Heart right ventricle (tissue), 16 donors: ENCODE measurements around the gene CREB5. TPM values are rescaled to one million over a fixed set of nuclear protein-coding genes. Genes with fewer than 3 reads are reported as not detected.

Experiments used
- ATAC-seq, 8 donors: fragments of 200-7000 bp; cut with Tn5 transposase; one replicate each; pipeline ENCODE4 v1.9.1; 2020; ENCODE audit warnings: mild to moderate bottlenecking in 8 of 8, moderate library complexity in 8 of 8, moderate number of reproducible peaks in 1 of 8
- DNase-seq, 2 donors: peaks; one replicate each; pipeline ENCODE4 v3.0.0-alpha.2; 2020
- H3K27ac ChIP-seq, 10 donors: fragments of 200-600 bp; sonication (generic) in 2 of 10; one replicate each; pipeline versions ENCODE4 v1.5.0 to v1.8.0; 2020 to 2022; ENCODE audit warnings: mild to moderate bottlenecking in 3 of 10
- H3K27me3 ChIP-seq, 7 donors: fragments of 200-600 bp; one replicate each; pipeline ENCODE4 v1.8.0; 2021 to 2022; ENCODE audit warnings: mild to moderate bottlenecking in 2 of 7
- H3K36me3 ChIP-seq, 9 donors: fragments of 200-600 bp; sonication (generic) in 1 of 9; one replicate each; pipeline versions ENCODE4 v1.5.0 to v1.8.0; 2020 to 2022; ENCODE audit warnings: mild to moderate bottlenecking in 2 of 9
- H3K4me1 ChIP-seq, 9 donors: fragments of 200-600 bp; sonication (generic) in 1 of 9; one replicate each; pipeline versions ENCODE4 v1.5.0 to v1.8.0; 2020 to 2022; ENCODE audit warnings: mild to moderate bottlenecking in 4 of 9
- H3K4me3 ChIP-seq, 10 donors: fragments of 200-600 bp; sonication (generic) in 2 of 10; one replicate each; pipeline versions ENCODE4 v1.5.0 to v1.8.0; 2020 to 2022; ENCODE audit warnings: mild to moderate bottlenecking in 7 of 10, moderate library complexity in 2 of 10
- H3K9me3 ChIP-seq, 11 donors: fragments of 200-600 bp in 10 of 11; sonication (generic) in 2 of 11; one replicate each; pipeline versions ENCODE4 v1.5.0 to v1.8.0; 2013 to 2022; ENCODE audit warnings: mild to moderate bottlenecking in 2 of 11, control low read depth in 1 of 11, moderate library complexity in 1 of 11
- WGBS, 2 donors: extraction: QIAGEN DNeasy Blood & Tissue Kit; methylation state at CpG; one replicate each; pipeline ENCODE4 v1.1.7; 2013; ENCODE audit warnings: inconsistent platforms in 1 of 2; 5-methylcytosine and 5-hydroxymethylcytosine counted together
- intact Hi-C, 10 donors: fragments of 100-400 bp; cut with DNase I; formaldehyde crosslinking; loops; one replicate each; pipeline versions ENCODE4 v1.11.1 to v1.14.2; 2022
- long read RNA-seq, 3 donors: library from polyadenylated mRNA; unstranded; transcript quantifications; one replicate each; pipeline ENCODE4 v2.0.0, GENCODE V29; 2020 to 2021
- polyA plus RNA-seq, 2 donors: library from polyadenylated mRNA; stranded (reverse); fragments of 200-250 nt; gene quantifications; one replicate each; pipeline ENCODE4 v1.2.3, GENCODE V29; 2013
- total RNA-seq, 10 donors: library from RNA; stranded (reverse); fragmentation: NEBNext Ultra II Directional in 3 of 10; extraction: Animal tissue kit (Norgen Biotek cat#: 25700) in 3 of 10; gene quantifications; one replicate each; pipeline versions ENCODE4 v1.2.1 to v1.2.4, GENCODE V29; 2021 to 2023
- TF ChIP-seq, protein P1 (sequence below), 9 donors: fragments of 200-600 bp; sonication (generic) in 2 of 9; IDR thresholded peaks; one replicate each; pipeline versions ENCODE4 v1.5.0 to v1.8.0; 2021 to 2022; ENCODE audit warnings: antibody characterized with exemption in 9 of 9, mild to moderate bottlenecking in 5 of 9, moderate library complexity in 1 of 9
- donor health status: Arrhythmogenic right ventricular cardiomyopathy.
- donor health status: ischemic (EF 13 %, LVEDD 7.1; RV severe dilation, severe dysfunction).
- donor health status: healthy with polysubstance abuse.
- donor health status: DM: no; HTN: yes; CAD: no.
- donor health status: DM: no; HTN: no; CAD: no.
- donor health status: ischemic (EF 25% LVEDD 6.9; RV normal size, moderate dysfunction).
- donor health status: ischemic (EF 25% LVEDD 5.7; RV mildly dilated, moderate dysfunction).
- donor health status: healthy.
- donor health status: DM: yes; HTN: yes; CAD: no.
- donor health status: Ischemic cardiomyopathy.
- donor health status: ischemic (EF 35%, LVEDD 5.7; RV mildly dilated, moderate dysfunction).
- donor health status: nonischemic (EF 11% LVEDD 7.7; RV severe dilation, severe dysfunction).
- donor health status: DM: yes; HTN: yes; CAD: no.
- donor health status: PGD.
- donor health status: ischemic (EF 29% LVEDD 5.4; RV normal size, mild dysfunction).
- donor health status: nonischemic (EF 23%, LVEDD 6.1; RV moderate dilation, normal function).

CREB5 gene, protein sequence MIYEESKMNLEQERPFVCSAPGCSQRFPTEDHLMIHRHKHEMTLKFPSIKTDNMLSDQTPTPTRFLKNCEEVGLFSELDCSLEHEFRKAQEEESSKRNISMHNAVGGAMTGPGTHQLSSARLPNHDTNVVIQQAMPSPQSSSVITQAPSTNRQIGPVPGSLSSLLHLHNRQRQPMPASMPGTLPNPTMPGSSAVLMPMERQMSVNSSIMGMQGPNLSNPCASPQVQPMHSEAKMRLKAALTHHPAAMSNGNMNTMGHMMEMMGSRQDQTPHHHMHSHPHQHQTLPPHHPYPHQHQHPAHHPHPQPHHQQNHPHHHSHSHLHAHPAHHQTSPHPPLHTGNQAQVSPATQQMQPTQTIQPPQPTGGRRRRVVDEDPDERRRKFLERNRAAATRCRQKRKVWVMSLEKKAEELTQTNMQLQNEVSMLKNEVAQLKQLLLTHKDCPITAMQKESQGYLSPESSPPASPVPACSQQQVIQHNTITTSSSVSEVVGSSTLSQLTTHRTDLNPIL
- total RNA-seq (100 to 1,000 TPM in 1 of 10 donors, 10 to 100 TPM in 6, 1 to 10 TPM in 3; 4.7 to 170 (median 21.9) TPM), polyA plus RNA-seq (10 to 100 TPM; 12.9 to 16.7 TPM)
- long read RNA-seq, donor 1, partial matches to known transcripts, result 0 of 1 reads
- long read RNA-seq, donor 1, other reads (novel, unspliced or antisense), result 1 of 1 reads
- long read RNA-seq, donor 2, partial matches to known transcripts, result 1 of 5 reads
- long read RNA-seq, donor 2, other reads (novel, unspliced or antisense), result 3 of 5 reads
- long read RNA-seq, donor 3, partial matches to known transcripts, result 0 of 3 reads
- long read RNA-seq, donor 3, other reads (novel, unspliced or antisense), result 3 of 3 reads

DNA sequence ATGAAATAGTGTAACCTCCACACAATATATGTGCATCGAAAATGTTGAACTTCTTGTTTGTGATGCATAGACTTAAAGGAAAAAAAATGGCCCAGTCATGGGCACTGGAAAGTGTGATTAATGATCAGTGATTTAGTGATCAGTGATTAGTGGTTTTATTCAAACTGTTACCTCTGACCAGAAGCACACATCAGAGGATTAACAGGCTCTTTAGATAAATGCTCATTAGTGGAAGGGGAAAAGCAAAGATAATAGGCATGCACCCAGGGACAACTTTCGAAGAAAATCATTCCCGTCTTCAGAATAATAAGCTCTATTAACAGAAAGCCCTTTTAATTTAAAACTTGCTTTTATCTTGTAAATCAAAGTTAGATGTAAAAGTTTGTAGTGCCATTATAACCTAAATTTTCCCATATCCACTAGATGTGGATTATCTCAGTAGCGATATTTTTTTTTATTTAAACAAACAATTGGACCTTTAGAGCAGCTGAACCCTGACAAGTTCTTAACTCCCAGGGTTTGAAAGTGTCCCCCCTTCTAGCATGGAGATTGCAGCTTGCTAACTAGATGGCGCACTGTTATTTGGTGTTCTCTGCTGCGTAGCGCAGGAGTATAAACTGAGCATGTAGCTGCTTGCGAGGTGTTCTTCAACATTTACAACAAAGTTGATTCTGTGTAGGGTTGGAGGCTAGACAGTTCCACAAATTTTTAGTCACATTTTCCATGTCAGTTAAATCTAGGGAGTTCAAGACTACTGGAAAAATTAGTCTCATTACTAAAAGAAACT, at the start of gene CREB5:
Gene CREB5 (plus strand): TSS at position 643 of the 787 bp plus-strand sequence. CDS start 397 bp downstream, outside the sequence.
- intact Hi-C loops, result loop anchor here in 5 of 10 donors (5.0 to 10.0 kb wide), 5 partner anchors 120 to 275 kb away; no protein-coding TSS in a partner anchor
- no peaks in the 10 kb centered on the region for H3K36me3 ChIP-seq
- no peaks in the 10 kb centered on the region for H3K9me3 ChIP-seq
- DNase-seq (peak in 1 of 2 donors; percentile 29), ATAC-seq (no peak)
- WGBS, 2 donors, result 61 to 66% methylated on average over 8 of the region's 8 CpGs
- H3K4me1 ChIP-seq, result peaks cover 0 to 48% (median 31%) of the 10 kb centered on the region in 9 donors
- peak within 1 kb of the TSS in 5 of 10 donors; percentile 80 to 99 (median 95) for H3K27ac ChIP-seq
- TF ChIP-seq, protein P1, sequence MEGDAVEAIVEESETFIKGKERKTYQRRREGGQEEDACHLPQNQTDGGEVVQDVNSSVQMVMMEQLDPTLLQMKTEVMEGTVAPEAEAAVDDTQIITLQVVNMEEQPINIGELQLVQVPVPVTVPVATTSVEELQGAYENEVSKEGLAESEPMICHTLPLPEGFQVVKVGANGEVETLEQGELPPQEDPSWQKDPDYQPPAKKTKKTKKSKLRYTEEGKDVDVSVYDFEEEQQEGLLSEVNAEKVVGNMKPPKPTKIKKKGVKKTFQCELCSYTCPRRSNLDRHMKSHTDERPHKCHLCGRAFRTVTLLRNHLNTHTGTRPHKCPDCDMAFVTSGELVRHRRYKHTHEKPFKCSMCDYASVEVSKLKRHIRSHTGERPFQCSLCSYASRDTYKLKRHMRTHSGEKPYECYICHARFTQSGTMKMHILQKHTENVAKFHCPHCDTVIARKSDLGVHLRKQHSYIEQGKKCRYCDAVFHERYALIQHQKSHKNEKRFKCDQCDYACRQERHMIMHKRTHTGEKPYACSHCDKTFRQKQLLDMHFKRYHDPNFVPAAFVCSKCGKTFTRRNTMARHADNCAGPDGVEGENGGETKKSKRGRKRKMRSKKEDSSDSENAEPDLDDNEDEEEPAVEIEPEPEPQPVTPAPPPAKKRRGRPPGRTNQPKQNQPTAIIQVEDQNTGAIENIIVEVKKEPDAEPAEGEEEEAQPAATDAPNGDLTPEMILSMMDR (IDR thresholded peaks at IDR 0.05), result peak in 4 of 9 donors; percentile 19 to 52 (median 47)
- peak within 1 kb of the TSS; percentile 46 to 94 (median 78) for H3K4me3 ChIP-seq
- peaks cover 0 to 66% (median 0%) of the 10 kb centered on the region in 7 donors for H3K27me3 ChIP-seq

DNA sequence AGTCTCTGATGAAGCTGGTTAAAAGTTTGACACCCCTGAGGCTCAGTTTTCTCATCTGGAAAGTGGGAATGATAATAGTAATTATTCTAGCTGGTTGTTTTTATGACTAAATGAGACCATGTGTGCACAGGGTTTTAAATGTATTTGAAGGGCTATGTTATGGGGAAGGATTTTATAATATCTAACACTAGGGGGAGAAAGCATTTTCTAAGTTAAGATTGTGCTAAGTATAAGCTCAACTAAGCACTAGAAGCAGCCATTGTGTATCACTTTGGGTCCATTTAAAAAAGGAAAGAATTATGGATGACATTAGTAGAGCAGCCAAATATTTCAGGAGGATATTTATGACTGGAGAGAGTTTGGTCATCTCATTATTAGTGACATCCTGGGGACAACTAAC, 49.5 kb upstream of the CREB5 start:
- Histone ChIP-seq H3K4me3 (no peak overlapping the region), H3K4me1 (no peaks in the 10 kb centered on the region), H3K9me3 (peaks cover 0 to 9% (median 0%) of the 10 kb centered on the region in 11 donors), H3K27ac (no peak overlapping the region), H3K27me3 (no peaks in the 10 kb centered on the region), H3K36me3 (no peaks in the 10 kb centered on the region)
- intact Hi-C loops, result no loop called here
- DNase-seq, result no peak
- ATAC-seq, result no peak
- TF ChIP-seq, protein P1 (IDR thresholded peaks at IDR 0.05), result peak in 1 of 9 donors; percentile 9

DNA sequence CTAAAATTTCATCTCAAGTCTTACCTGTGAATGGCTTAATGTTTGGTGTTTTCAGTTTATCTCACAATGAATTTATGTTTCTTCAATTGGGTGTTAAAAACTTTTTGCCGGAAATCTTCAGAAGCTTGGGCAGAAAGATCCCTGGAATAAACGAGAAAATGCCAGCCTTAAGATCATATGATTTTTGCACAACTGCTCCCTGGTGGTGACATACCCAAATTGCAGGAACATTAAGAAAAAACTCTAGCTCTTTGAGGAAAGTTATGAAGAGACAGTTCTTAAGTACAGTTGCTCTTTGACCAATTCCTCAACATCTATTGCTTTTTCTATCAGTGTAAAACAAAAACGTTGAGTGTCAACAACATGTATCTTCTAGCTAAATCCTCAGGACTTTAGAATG, 48.2 kb upstream of the CREB5 start:
- ATAC-seq, result no peak
- no peaks in the 10 kb centered on the region for H3K36me3 ChIP-seq
- intact Hi-C loops, result no loop called here
- WGBS, 2 donors, result 73 to 75% methylated on average over 3 of the region's 3 CpGs
- TF ChIP-seq, protein P1 (IDR thresholded peaks at IDR 0.05), result no peak
- DNase-seq, result no peak
- H3K27ac ChIP-seq, result no peak overlapping the region
- no peaks in the 10 kb centered on the region for H3K4me1 ChIP-seq
- no peaks in the 10 kb centered on the region for H3K27me3 ChIP-seq
- peaks cover 0 to 9% (median 0%) of the 10 kb centered on the region in 11 donors for H3K9me3 ChIP-seq
- no peak overlapping the region for H3K4me3 ChIP-seq

DNA sequence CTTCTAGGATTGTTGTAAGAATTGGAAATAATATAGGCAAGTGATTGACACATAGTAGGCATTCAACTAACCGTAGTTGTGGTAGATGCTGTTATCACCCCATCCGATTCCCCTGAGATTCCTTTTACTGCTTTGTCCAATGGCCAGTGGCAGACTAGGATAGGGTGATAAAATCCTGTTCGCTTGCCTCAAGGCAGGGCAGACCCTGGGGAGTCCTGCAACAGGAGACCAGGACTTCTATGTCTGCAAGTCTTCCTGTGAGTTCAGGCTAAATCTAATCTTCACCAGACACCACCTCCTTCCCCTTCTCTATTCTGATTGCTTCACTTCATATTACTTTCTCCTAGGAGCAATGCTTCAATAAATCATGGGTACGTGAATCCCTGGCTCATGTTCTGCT, 42.8 kb upstream of the CREB5 start:
- ATAC-seq, result no peak
- H3K9me3 ChIP-seq, result peaks cover 0 to 2% (median 0%) of the 10 kb centered on the region in 11 donors
- intact Hi-C loops, result no loop called here
- H3K27me3 ChIP-seq, result no peaks in the 10 kb centered on the region
- H3K36me3 ChIP-seq, result no peaks in the 10 kb centered on the region
- H3K4me1 ChIP-seq, result peaks cover 0 to 8% (median 0%) of the 10 kb centered on the region in 9 donors
- H3K27ac ChIP-seq, result no peak overlapping the region
- DNase-seq, result no peak
- TF ChIP-seq, protein P1 (IDR thresholded peaks at IDR 0.05), result no peak
- 62 to 63% methylated on average over 4 of the region's 4 CpGs for WGBS, 2 donors
- no peak overlapping the region for H3K4me3 ChIP-seq
